Liver (tissue), 3 donors: ENCODE results near the gene EXD2.

Source experiments
- EGR1 ChIP-seq, 2 donors: IDR thresholded peaks; 2 replicates each; pipeline ENCODE4 v1.6.1; 2016 to 2018; ENCODE audit warnings: antibody characterized with exemption in 2 of 2, low read depth in 2 of 2
- FOXA1 ChIP-seq: IDR thresholded peaks from 2 replicates; pipeline ENCODE4 v1.6.1; 2016; ENCODE audit warnings: antibody characterized with exemption
- GABPA ChIP-seq, 2 donors: IDR thresholded peaks in 1 of 2; conservative IDR thresholded peaks in 1 of 2; 2 replicates each; pipeline ENCODE4 v1.6.1; 2016; ENCODE audit warnings: antibody characterized with exemption in 2 of 2, mild to moderate bottlenecking in 1 of 2, moderate library complexity in 1 of 2
- JUND ChIP-seq, 2 donors: IDR thresholded peaks; 2 replicates each; pipeline ENCODE4 v1.6.1; 2016; ENCODE audit warnings: antibody characterized with exemption in 2 of 2
- NR2F2 ChIP-seq: IDR thresholded peaks from 2 replicates; pipeline ENCODE4 v1.6.1; 2016; ENCODE audit warnings: antibody characterized with exemption
- RAD21 ChIP-seq, 2 donors: IDR thresholded peaks; 2 replicates each; pipeline ENCODE4 v1.6.1; 2016; ENCODE audit warnings: antibody characterized with exemption in 2 of 2, mild to moderate bottlenecking in 2 of 2
- SP1 ChIP-seq: IDR thresholded peaks from 2 replicates; pipeline ENCODE4 v1.6.1; 2018; ENCODE audit warnings: antibody characterized with exemption, mild to moderate bottlenecking
- TAF1 ChIP-seq: conservative IDR thresholded peaks from 2 replicates; pipeline ENCODE4 v1.6.1; 2016; ENCODE audit warnings: antibody characterized with exemption, mild to moderate bottlenecking
- YY1 ChIP-seq: IDR thresholded peaks from 2 replicates; pipeline ENCODE4 v1.6.1; 2016; ENCODE audit warnings: antibody characterized with exemption, mild to moderate bottlenecking
- TF ChIP-seq, protein P1 (sequence below): fragments of 150-350 bp; IDR thresholded peaks from 2 replicates; pipeline ENCODE4 v1.5.1; 2017; ENCODE audit warnings: improper control_type of control experiment, low read depth, low read length; ENCODE audit not compliant: missing input control
- TF ChIP-seq, protein P2 (sequence below): IDR thresholded peaks from 2 replicates; pipeline ENCODE4 v1.6.1; 2016; ENCODE audit warnings: antibody characterized with exemption
- TF ChIP-seq, protein P3 (sequence below): IDR thresholded peaks from 2 replicates; pipeline ENCODE4 v1.6.1; 2016; ENCODE audit warnings: antibody characterized with exemption
- TF ChIP-seq, protein P4 (sequence below): IDR thresholded peaks from 2 replicates; pipeline ENCODE4 v1.6.1; 2016; ENCODE audit warnings: antibody characterized with exemption, mild to moderate bottlenecking
- donor health status: healthy.
- donor health status: healthy.

DNA sequence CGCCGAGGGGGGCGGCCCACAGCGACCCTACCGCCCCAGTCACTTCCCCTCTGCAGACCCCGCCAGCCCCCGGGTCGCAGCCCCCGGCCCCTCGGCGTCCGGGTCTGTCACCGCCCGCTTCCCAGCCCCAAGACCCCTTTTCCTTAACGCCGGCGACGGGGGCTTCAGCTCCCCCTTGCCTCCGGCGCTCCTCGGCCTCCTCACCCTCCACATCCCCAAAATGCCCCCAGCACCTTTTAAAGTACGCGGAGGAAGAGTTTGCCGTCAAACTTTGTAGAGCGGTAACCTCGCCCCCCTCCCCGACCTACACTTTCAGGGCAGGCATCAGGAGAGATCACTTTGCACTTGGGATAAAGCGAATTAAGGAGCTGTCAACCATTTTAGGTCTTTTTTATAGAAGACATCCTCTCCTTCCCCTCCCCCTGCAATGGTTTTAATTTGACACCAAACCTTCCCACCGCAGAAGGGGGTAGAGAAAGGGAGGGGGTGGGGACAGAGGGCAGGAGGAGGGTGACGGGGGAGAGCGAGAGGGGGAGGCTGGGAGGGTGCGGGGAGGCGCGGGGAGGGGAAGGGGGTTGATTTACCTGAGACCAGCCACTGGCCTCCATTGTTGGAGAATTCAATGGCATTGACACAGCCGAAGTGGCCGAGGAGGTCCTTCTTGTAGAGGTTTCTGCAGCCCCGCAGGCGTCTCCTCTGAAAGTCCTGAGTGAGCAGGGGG is 39.0 kb upstream of the EXD2 start:
- TF ChIP-seq, protein P1, sequence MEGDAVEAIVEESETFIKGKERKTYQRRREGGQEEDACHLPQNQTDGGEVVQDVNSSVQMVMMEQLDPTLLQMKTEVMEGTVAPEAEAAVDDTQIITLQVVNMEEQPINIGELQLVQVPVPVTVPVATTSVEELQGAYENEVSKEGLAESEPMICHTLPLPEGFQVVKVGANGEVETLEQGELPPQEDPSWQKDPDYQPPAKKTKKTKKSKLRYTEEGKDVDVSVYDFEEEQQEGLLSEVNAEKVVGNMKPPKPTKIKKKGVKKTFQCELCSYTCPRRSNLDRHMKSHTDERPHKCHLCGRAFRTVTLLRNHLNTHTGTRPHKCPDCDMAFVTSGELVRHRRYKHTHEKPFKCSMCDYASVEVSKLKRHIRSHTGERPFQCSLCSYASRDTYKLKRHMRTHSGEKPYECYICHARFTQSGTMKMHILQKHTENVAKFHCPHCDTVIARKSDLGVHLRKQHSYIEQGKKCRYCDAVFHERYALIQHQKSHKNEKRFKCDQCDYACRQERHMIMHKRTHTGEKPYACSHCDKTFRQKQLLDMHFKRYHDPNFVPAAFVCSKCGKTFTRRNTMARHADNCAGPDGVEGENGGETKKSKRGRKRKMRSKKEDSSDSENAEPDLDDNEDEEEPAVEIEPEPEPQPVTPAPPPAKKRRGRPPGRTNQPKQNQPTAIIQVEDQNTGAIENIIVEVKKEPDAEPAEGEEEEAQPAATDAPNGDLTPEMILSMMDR = no peak
- no peak for TF ChIP-seq TAF1
- TF ChIP-seq, protein P2, sequence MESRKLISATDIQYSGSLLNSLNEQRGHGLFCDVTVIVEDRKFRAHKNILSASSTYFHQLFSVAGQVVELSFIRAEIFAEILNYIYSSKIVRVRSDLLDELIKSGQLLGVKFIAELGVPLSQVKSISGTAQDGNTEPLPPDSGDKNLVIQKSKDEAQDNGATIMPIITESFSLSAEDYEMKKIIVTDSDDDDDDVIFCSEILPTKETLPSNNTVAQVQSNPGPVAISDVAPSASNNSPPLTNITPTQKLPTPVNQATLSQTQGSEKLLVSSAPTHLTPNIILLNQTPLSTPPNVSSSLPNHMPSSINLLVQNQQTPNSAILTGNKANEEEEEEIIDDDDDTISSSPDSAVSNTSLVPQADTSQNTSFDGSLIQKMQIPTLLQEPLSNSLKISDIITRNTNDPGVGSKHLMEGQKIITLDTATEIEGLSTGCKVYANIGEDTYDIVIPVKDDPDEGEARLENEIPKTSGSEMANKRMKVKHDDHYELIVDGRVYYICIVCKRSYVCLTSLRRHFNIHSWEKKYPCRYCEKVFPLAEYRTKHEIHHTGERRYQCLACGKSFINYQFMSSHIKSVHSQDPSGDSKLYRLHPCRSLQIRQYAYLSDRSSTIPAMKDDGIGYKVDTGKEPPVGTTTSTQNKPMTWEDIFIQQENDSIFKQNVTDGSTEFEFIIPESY = no peak
- no peak for TF ChIP-seq SP1
- TF ChIP-seq JUND (IDR thresholded peaks at IDR 0.05) = no peak
- TF ChIP-seq, protein P3, sequence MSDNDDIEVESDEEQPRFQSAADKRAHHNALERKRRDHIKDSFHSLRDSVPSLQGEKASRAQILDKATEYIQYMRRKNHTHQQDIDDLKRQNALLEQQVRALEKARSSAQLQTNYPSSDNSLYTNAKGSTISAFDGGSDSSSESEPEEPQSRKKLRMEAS = peak; percentile 6
- TF ChIP-seq EGR1 (IDR thresholded peaks at IDR 0.05; ENCODE audit: low read depth in 2 of 2) = no peak
- no peak for TF ChIP-seq YY1
- no peak for TF ChIP-seq GABPA (IDR thresholded peaks at IDR 0.05 in 1 of 2, conservative IDR thresholded peaks at IDR 0.05 in 1 of 2)
- TF ChIP-seq, protein P4, sequence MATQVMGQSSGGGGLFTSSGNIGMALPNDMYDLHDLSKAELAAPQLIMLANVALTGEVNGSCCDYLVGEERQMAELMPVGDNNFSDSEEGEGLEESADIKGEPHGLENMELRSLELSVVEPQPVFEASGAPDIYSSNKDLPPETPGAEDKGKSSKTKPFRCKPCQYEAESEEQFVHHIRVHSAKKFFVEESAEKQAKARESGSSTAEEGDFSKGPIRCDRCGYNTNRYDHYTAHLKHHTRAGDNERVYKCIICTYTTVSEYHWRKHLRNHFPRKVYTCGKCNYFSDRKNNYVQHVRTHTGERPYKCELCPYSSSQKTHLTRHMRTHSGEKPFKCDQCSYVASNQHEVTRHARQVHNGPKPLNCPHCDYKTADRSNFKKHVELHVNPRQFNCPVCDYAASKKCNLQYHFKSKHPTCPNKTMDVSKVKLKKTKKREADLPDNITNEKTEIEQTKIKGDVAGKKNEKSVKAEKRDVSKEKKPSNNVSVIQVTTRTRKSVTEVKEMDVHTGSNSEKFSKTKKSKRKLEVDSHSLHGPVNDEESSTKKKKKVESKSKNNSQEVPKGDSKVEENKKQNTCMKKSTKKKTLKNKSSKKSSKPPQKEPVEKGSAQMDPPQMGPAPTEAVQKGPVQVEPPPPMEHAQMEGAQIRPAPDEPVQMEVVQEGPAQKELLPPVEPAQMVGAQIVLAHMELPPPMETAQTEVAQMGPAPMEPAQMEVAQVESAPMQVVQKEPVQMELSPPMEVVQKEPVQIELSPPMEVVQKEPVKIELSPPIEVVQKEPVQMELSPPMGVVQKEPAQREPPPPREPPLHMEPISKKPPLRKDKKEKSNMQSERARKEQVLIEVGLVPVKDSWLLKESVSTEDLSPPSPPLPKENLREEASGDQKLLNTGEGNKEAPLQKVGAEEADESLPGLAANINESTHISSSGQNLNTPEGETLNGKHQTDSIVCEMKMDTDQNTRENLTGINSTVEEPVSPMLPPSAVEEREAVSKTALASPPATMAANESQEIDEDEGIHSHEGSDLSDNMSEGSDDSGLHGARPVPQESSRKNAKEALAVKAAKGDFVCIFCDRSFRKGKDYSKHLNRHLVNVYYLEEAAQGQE = no peak
- no peak for TF ChIP-seq RAD21 (IDR thresholded peaks at IDR 0.05)
- TF ChIP-seq FOXA1 = no peak
- no peak for TF ChIP-seq NR2F2
